WTC11 (cell line): ENCODE measurements around the gene ADCY1. TPM values are rescaled to one million over a fixed set of nuclear protein-coding genes. Genes with fewer than 3 reads are reported as not detected.

Experiments
- ATAC-seq: fragments of 200-7000 bp; cut with Tn5 transposase; 2 replicates; pipeline ENCODE4 v1.10.0; 2021; ENCODE audit warnings: mild to moderate bottlenecking, moderate library complexity
- CTCF ChIA-PET: fragments of 300-600 bp; sonication (Branson Sonifier 250); formaldehyde crosslinking; loops from one replicate; lab custom pipeline; 2021; ENCODE audit warnings: antibody characterized with exemption; lab: Charles Lee
- POLR2A ChIA-PET: fragments of 350-600 bp; sonication (Branson Sonifier 250); formaldehyde crosslinking; loops from one replicate; lab custom pipeline; 2021; ENCODE audit warnings: antibody characterized with exemption; lab: Charles Lee
- DNase-seq: peaks from one replicate; pipeline ENCODE4 v3.0.0; 2021; ENCODE audit warnings: low spot score
- H3K27ac Mint-ChIP-seq: 2 replicates; pipeline ENCODE4 v1.8.0; 2021; ENCODE audit warnings: mixed read lengths
- H3K27me3 Mint-ChIP-seq: 2 replicates; pipeline ENCODE4 v1.8.0; 2021; ENCODE audit warnings: low read depth, mild to moderate bottlenecking, moderate library complexity, mixed read lengths
- H3K36me3 Mint-ChIP-seq: 2 replicates; pipeline ENCODE4 v1.8.0; 2021; ENCODE audit warnings: mixed read lengths
- H3K4me1 Mint-ChIP-seq: 2 replicates; pipeline ENCODE4 v1.8.0; 2022; ENCODE audit warnings: mixed read lengths
- H3K4me3 Mint-ChIP-seq: 2 replicates; pipeline ENCODE4 v1.8.0; 2021; ENCODE audit warnings: mild to moderate bottlenecking, moderate library complexity, mixed read lengths
- H3K9me3 Mint-ChIP-seq: 2 replicates; pipeline ENCODE4 v1.8.0; 2021; ENCODE audit warnings: mixed read lengths
- CREB1 ChIP-seq: sonication (generic); formaldehyde crosslinking; IDR thresholded peaks from 2 replicates; pipeline ENCODE4 v1.8.0; 2023; ENCODE audit warnings: mild to moderate bottlenecking, missing genetic modification reagents
- E2F5 ChIP-seq: sonication (generic); formaldehyde crosslinking; IDR thresholded peaks from 2 replicates; pipeline ENCODE4 v1.8.1; 2022; ENCODE audit warnings: mild to moderate bottlenecking, moderate library complexity, missing genetic modification reagents
- EMX1 ChIP-seq: fragments of 250-450 bp; sonication (Bioruptor Pico); IDR thresholded peaks from 2 replicates; pipeline ENCODE4 v1.8.0; 2021; ENCODE audit warnings: mild to moderate bottlenecking
- ERG ChIP-seq: fragments of 250-450 bp; sonication (Bioruptor Pico); IDR thresholded peaks from 2 replicates; pipeline ENCODE4 v1.8.0; 2021; ENCODE audit warnings: mild to moderate bottlenecking
- FOXJ3 ChIP-seq: sonication (generic); formaldehyde crosslinking; IDR thresholded peaks from 2 replicates; pipeline ENCODE4 v1.9.0; 2021; ENCODE audit warnings: missing genetic modification reagents, mild to moderate bottlenecking, borderline replicate concordance
- FOXK1 ChIP-seq: sonication (generic); formaldehyde crosslinking; IDR thresholded peaks from 2 replicates; pipeline ENCODE4 v1.8.0; 2022; ENCODE audit warnings: mild to moderate bottlenecking, moderate library complexity, missing genetic modification reagents
- FOXP1 ChIP-seq: sonication (generic); formaldehyde crosslinking; IDR thresholded peaks from 2 replicates; pipeline ENCODE4 v1.8.0; 2022; ENCODE audit warnings: missing genetic modification reagents, mild to moderate bottlenecking, moderate library complexity, borderline replicate concordance
- GTF2I ChIP-seq: fragments of 250-450 bp; sonication (Bioruptor Pico); conservative IDR thresholded peaks from 2 replicates; pipeline ENCODE4 v1.4.0; 2021; ENCODE audit warnings: mild to moderate bottlenecking
- HMGA2 ChIP-seq: fragments of 250-450 bp; sonication (Bioruptor Pico); IDR thresholded peaks from 2 replicates; pipeline ENCODE4 v1.4.0; 2021; ENCODE audit warnings: mild to moderate bottlenecking, moderate library complexity
- MLX ChIP-seq: sonication (generic); formaldehyde crosslinking; IDR thresholded peaks from 2 replicates; pipeline ENCODE4 v1.8.1; 2023; ENCODE audit warnings: mild to moderate bottlenecking, missing genetic modification reagents, moderate library complexity
- NFATC4 ChIP-seq: fragments of 250-450 bp; sonication (Bioruptor Pico); IDR thresholded peaks from 2 replicates; pipeline ENCODE4 v1.9.0; 2021; ENCODE audit warnings: mild to moderate bottlenecking
- NFYB ChIP-seq: sonication (generic); formaldehyde crosslinking; conservative IDR thresholded peaks from 2 replicates; pipeline ENCODE4 v1.8.0; 2022; ENCODE audit warnings: low read depth, missing genetic modification reagents
- PRRX2 ChIP-seq: fragments of 250-450 bp; sonication (Bioruptor Pico); IDR thresholded peaks from 2 replicates; pipeline ENCODE4 v1.8.0; 2021; ENCODE audit warnings: mild to moderate bottlenecking
- RORB ChIP-seq: fragments of 250-450 bp; sonication (Bioruptor Pico); IDR thresholded peaks from 2 replicates; pipeline ENCODE4 v1.9.0; 2021; ENCODE audit warnings: mild to moderate bottlenecking
- SMAD3 ChIP-seq: sonication (generic); formaldehyde crosslinking; IDR thresholded peaks from 2 replicates; pipeline ENCODE4 v1.8.0; 2022; ENCODE audit warnings: missing genetic modification reagents, mild to moderate bottlenecking, borderline replicate concordance
- ZNF138 ChIP-seq: sonication (generic); formaldehyde crosslinking; conservative IDR thresholded peaks from 2 replicates; pipeline ENCODE4 v1.8.1; 2022; ENCODE audit warnings: mild to moderate bottlenecking, moderate library complexity, missing genetic modification reagents
- ZNF232 ChIP-seq: sonication (generic); formaldehyde crosslinking; IDR thresholded peaks from 2 replicates; pipeline ENCODE4 v1.8.0; 2022; ENCODE audit warnings: mild to moderate bottlenecking, missing genetic modification reagents
- ZNF263 ChIP-seq: sonication (generic); formaldehyde crosslinking; IDR thresholded peaks from 2 replicates; pipeline ENCODE4 v1.8.1; 2022; ENCODE audit warnings: low read depth, mild to moderate bottlenecking, moderate library complexity, missing genetic modification reagents
- ZNF396 ChIP-seq: fragments of 250-450 bp; sonication (Bioruptor Pico); IDR thresholded peaks from 2 replicates; pipeline ENCODE4 v1.8.0; 2021; ENCODE audit warnings: mild to moderate bottlenecking, moderate library complexity, borderline replicate concordance
- ZNF423 ChIP-seq: fragments of 250-450 bp; sonication (Bioruptor Pico); IDR thresholded peaks from 2 replicates; pipeline ENCODE4 v2.1.2; 2022; ENCODE audit warnings: mild to moderate bottlenecking, moderate library complexity
- ZNF512 ChIP-seq: sonication (generic); formaldehyde crosslinking; IDR thresholded peaks from 2 replicates; pipeline ENCODE4 v1.8.1; 2022; ENCODE audit warnings: missing genetic modification reagents, borderline replicate concordance
- ZNF532 ChIP-seq: fragments of 250-450 bp; sonication (Bioruptor Pico); IDR thresholded peaks from 2 replicates; pipeline ENCODE4 v1.9.0; 2021; ENCODE audit warnings: mild to moderate bottlenecking, borderline replicate concordance
- ZNF671 ChIP-seq: fragments of 250-450 bp; sonication (Bioruptor Pico); IDR thresholded peaks from 2 replicates; pipeline ENCODE4 v1.8.0; 2021; ENCODE audit warnings: mild to moderate bottlenecking
- total RNA-seq: library from RNA; stranded (reverse); gene quantifications from 3 replicates; pipeline ENCODE4 v1.2.3, GENCODE V29; 2021

The ADCY1 gene
- total RNA-seq, 1 experiment from 2014 or later = 29.0 TPM

- POLR2A ChIA-PET = no interaction called here
- TF ChIP-seq FOXK1 (CRISPR knock-in tag) = no peak
- no peak for TF ChIP-seq EMX1 (CRISPR knock-in tag)
- no peak for TF ChIP-seq CREB1
- TF ChIP-seq NFATC4 (CRISPR knock-in tag) = no peak
- no peak for TF ChIP-seq ZNF512 (CRISPR knock-in tag)
- TF ChIP-seq MLX (CRISPR knock-in tag) = no peak
- TF ChIP-seq PRRX2 (CRISPR knock-in tag) = no peak
- TF ChIP-seq NFYB (CRISPR knock-in tag) = no peak
- no peak for TF ChIP-seq ZNF263 (CRISPR knock-in tag)
- no peak for TF ChIP-seq HMGA2 (CRISPR knock-in tag)
- TF ChIP-seq ZNF423 = no peak
- no peak for TF ChIP-seq GTF2I (CRISPR knock-in tag)
- TF ChIP-seq FOXP1 = no peak
- Mint-ChIP-seq H3K9me3 (no peaks in the 10 kb centered on the region), H3K27me3 (no peaks in the 10 kb centered on the region), H3K27ac (no peak overlapping the region), H3K4me3 (no peak overlapping the region), H3K36me3 (peaks cover 9% of the 10 kb centered on the region), H3K4me1 (no peaks in the 10 kb centered on the region)
- ATAC-seq (no peak), DNase-seq (peak; percentile 0)
- CTCF ChIA-PET = interaction anchor here (0.6 kb wide), 1 partner anchor 41 kb away, joined by 4 read pairs; no protein-coding TSS in a partner anchor
Observed at GRCh38 chr7:45703911-45704682, 129.9 kb downstream of the ADCY1 start.

GRCh38 chr7:45704683-45705016 lies 130.5 kb downstream of the ADCY1 start:
- no peaks in the 10 kb centered on the region for H3K27me3 Mint-ChIP-seq
- peaks cover 9% of the 10 kb centered on the region for H3K36me3 Mint-ChIP-seq
- no peak overlapping the region for H3K4me3 Mint-ChIP-seq
- DNase-seq = peak; percentile 4
- no peaks in the 10 kb centered on the region for H3K9me3 Mint-ChIP-seq
- H3K4me1 Mint-ChIP-seq = no peaks in the 10 kb centered on the region
- no peak for TF ChIP-seq ZNF232
- TF ChIP-seq SMAD3 (CRISPR knock-in tag) = no peak
- TF ChIP-seq FOXP1 = no peak
- TF ChIP-seq HMGA2 (CRISPR knock-in tag) = no peak
- no peak for TF ChIP-seq ERG (CRISPR knock-in tag)
- TF ChIP-seq, all 79 proteins: peak for 0
- H3K27ac Mint-ChIP-seq = no peak overlapping the region
- CTCF ChIA-PET = interaction anchor here (0.6 kb wide), 1 partner anchor 41 kb away, joined by 4 read pairs; no protein-coding TSS in a partner anchor
- ATAC-seq = no peak
- POLR2A ChIA-PET = no interaction called here

- H3K27me3 Mint-ChIP-seq = no peaks in the 10 kb centered on the region
- H3K36me3 Mint-ChIP-seq = peaks cover 8% of the 10 kb centered on the region
- no peak overlapping the region for H3K4me3 Mint-ChIP-seq
- H3K27ac Mint-ChIP-seq = no peak overlapping the region
- H3K4me1 Mint-ChIP-seq = no peaks in the 10 kb centered on the region
- H3K9me3 Mint-ChIP-seq = no peaks in the 10 kb centered on the region
- no peak for ATAC-seq
- DNase-seq = peak; percentile 1
- ChIA-PET CTCF (interaction anchor here (1.7 kb wide), 1 partner anchor 45 kb away, joined by 6 read pairs; no protein-coding TSS in a partner anchor), POLR2A (interaction anchor here (0.7 kb wide), 1 partner anchor 49 kb away, joined by 3 read pairs; no protein-coding TSS in a partner anchor)
- no peak for TF ChIP-seq FOXJ3 (CRISPR knock-in tag)
- TF ChIP-seq ZNF671 = no peak
- TF ChIP-seq ZNF232 = no peak
- TF ChIP-seq ZNF396 (CRISPR knock-in tag) = no peak
- no peak for TF ChIP-seq RORB (CRISPR knock-in tag)
- TF ChIP-seq E2F5 (CRISPR knock-in tag) = no peak
- TF ChIP-seq ZNF138 = no peak
- TF ChIP-seq EMX1 (CRISPR knock-in tag) = no peak
- TF ChIP-seq ZNF532 = no peak
Observed at GRCh38 chr7:45708046-45708950, 134.1 kb downstream of the ADCY1 start.
